Stomach (tissue), 9 donors: ENCODE data around the gene CLCN2. TPM values are rescaled to one million over a fixed set of nuclear protein-coding genes. Genes with fewer than 3 reads are reported as not detected.

ENCODE experiments used
- DNase-seq, 2 donors: peaks; one replicate each; pipeline versions ENCODE4 v3.0.0 to v3.0.0-alpha.2; 2013 to 2019
- H3K27ac ChIP-seq, 5 donors: fragments of 200-600 bp in 4 of 5; sonication (generic) in 4 of 5; one replicate each; pipeline ENCODE4 v1.5.1; 2013 to 2019; ENCODE audit warnings: mild to moderate bottlenecking in 1 of 5, moderate library complexity in 1 of 5
- H3K27me3 ChIP-seq, 3 donors: fragments of 200-600 bp; sonication (generic); one replicate each; pipeline ENCODE4 v1.5.1; 2017 to 2019; ENCODE audit warnings: mixed run types in 1 of 3
- H3K36me3 ChIP-seq, 4 donors: fragments of 200-600 bp; sonication (generic); 1 replicate in 3 of 4; 2 replicates in 1 of 4; pipeline ENCODE4 v1.5.1; 2016 to 2019
- H3K4me1 ChIP-seq, 4 donors: fragments of 200-600 bp; sonication (generic); one replicate each; pipeline ENCODE4 v1.5.1; 2016 to 2019
- H3K4me3 ChIP-seq, 4 donors: fragments of 200-600 bp; sonication (generic) in 3 of 4; one replicate each; pipeline ENCODE4 v1.5.1; 2016 to 2019; ENCODE audit warnings: mild to moderate bottlenecking in 1 of 4
- H3K9me3 ChIP-seq, 4 donors: fragments of 200-600 bp; sonication (generic); one replicate each; pipeline ENCODE4 v1.5.1; 2016 to 2019
- EP300 ChIP-seq: sonication (generic); formaldehyde crosslinking; IDR thresholded peaks from one replicate; pipeline ENCODE4 v1.6.1; 2017; ENCODE audit warnings: antibody characterized with exemption
- POLR2A ChIP-seq, 4 donors: fragments of 450-650 bp; IDR thresholded peaks; one replicate each; pipeline ENCODE4 v1.6.1; 2016; ENCODE audit warnings: antibody characterized with exemption in 4 of 4, control low read depth in 2 of 4, mild to moderate bottlenecking in 1 of 4, moderate library complexity in 1 of 4
- POLR2AphosphoS5 ChIP-seq, 3 donors: sonication (generic); formaldehyde crosslinking; IDR thresholded peaks; one replicate each; pipeline ENCODE4 v1.6.1; 2016; ENCODE audit warnings: antibody characterized with exemption in 3 of 3
- WGBS, 5 donors: extraction: QIAGEN DNeasy Blood & Tissue Kit in 3 of 5; methylation state at CpG; one replicate each; pipeline versions ENCODE4 v1.1.5 to v1.1.7; 2013 to 2018; 5-methylcytosine and 5-hydroxymethylcytosine counted together
- intact Hi-C: fragments of 100-400 bp; cut with DNase I; formaldehyde crosslinking; loops from one replicate; pipeline ENCODE4 v1.15.1; 2023; ENCODE audit warnings: low total_unique reads
- polyA plus RNA-seq, 3 donors: library from polyadenylated mRNA; stranded (reverse); fragments of 200-250 nt; gene quantifications; one replicate each; pipeline ENCODE4 v1.2.3, GENCODE V29; 2013
- total RNA-seq, 5 donors: library from RNA; depleted of rRNA; stranded (reverse); fragments of >200 nt; gene quantifications; one replicate each; pipeline versions ENCODE4 v1.1.0 to v1.2.3, GENCODE V29; 2014 to 2016
- TF ChIP-seq, protein P1 (sequence below), 7 experiments: fragments of 450-650 bp in 4 of 7; fragments of 200-600 bp in 3 of 7; sonication (generic) in 3 of 7; IDR thresholded peaks; one replicate each; pipeline ENCODE4 v1.5.1; 2016 to 2019; ENCODE audit warnings: antibody characterized with exemption in 7 of 7, control low read depth in 2 of 7, mild to moderate bottlenecking in 1 of 7
- donor health status: healthy with polysubstance abuse.
- donor health status: Bipolar disorder and iron deficiency.
- donor health status: healthy.

CLCN2 gene
- total and polyA plus RNA-seq, 8 donors: 2.1 to 34.5 (median 5.1) TPM

GRCh38 chr3:184358921-184359350, 2.5 kb downstream of the CLCN2 start:
- intact Hi-C loops: loop anchor here (10.0 kb wide), 1 partner anchor 54 kb away; no protein-coding TSS in a partner anchor
- H3K27me3 ChIP-seq: no peaks in the 10 kb centered on the region
- no peak overlapping the region for H3K27ac ChIP-seq
- no peaks in the 10 kb centered on the region for H3K9me3 ChIP-seq
- no peak overlapping the region for H3K4me3 ChIP-seq
- peaks cover 0 to 36% (median 22%) of the 10 kb centered on the region in 4 donors for H3K36me3 ChIP-seq
- no peak for DNase-seq
- TF ChIP-seq POLR2A (IDR thresholded peaks at IDR 0.05) (no peak), EP300 (no peak), POLR2AphosphoS5 (IDR thresholded peaks at IDR 0.05) (no peak)
- TF ChIP-seq, protein P1, sequence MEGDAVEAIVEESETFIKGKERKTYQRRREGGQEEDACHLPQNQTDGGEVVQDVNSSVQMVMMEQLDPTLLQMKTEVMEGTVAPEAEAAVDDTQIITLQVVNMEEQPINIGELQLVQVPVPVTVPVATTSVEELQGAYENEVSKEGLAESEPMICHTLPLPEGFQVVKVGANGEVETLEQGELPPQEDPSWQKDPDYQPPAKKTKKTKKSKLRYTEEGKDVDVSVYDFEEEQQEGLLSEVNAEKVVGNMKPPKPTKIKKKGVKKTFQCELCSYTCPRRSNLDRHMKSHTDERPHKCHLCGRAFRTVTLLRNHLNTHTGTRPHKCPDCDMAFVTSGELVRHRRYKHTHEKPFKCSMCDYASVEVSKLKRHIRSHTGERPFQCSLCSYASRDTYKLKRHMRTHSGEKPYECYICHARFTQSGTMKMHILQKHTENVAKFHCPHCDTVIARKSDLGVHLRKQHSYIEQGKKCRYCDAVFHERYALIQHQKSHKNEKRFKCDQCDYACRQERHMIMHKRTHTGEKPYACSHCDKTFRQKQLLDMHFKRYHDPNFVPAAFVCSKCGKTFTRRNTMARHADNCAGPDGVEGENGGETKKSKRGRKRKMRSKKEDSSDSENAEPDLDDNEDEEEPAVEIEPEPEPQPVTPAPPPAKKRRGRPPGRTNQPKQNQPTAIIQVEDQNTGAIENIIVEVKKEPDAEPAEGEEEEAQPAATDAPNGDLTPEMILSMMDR (IDR thresholded peaks at IDR 0.05): no peak
- H3K4me1 ChIP-seq: peaks cover 13 to 39% (median 21%) of the 10 kb centered on the region in 4 donors
- 67 to 87% (median 81%) methylated on average over 14 of the region's 14 CpGs for WGBS, 5 donors

DNA sequence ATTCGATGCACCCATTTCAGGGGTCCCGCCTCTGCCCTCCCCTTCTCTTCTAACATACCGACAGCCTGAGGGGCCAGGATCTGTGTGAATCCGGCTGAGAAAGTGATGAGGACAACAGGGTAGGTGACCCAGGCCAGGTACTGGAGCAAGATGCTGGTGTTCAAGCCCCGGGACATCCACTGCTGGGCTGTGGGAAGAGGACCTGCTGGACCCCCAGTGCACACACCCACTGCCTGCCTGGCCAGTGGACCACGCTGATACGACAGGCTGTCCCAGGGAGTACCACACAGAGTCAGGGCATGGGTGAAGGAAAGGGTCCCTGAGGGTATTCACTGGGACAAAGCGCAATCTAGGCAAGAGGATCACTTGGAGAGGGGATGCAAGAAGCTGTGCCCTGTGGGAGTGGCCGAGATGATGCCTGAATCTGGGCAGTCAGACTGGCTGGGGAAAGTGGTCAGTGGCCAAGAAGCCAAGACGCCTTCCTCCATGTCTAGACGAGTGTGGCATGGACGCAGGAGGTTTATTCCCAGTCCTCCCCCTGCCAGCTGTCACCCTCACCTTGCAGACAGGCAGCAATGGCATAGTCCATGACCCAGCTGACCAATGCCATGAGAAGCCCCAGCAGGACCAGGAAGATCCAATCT, 3.2 kb downstream of the CLCN2 start:
- WGBS, 5 donors: 93 to 97% (median 96%) methylated on average over 11 to 12 of the region's 12 CpGs
- intact Hi-C loops: loop anchor here (10.0 kb wide), 1 partner anchor 53 kb away; no protein-coding TSS in a partner anchor
- DNase-seq: no peak

GRCh38 chr3:184357248-184358123, 3.9 kb downstream of the CLCN2 start:
- H3K27ac ChIP-seq: no peak overlapping the region
- TF ChIP-seq POLR2A (IDR thresholded peaks at IDR 0.05): no peak
- TF ChIP-seq, protein P1 (IDR thresholded peaks at IDR 0.05): no peak
- no peak for TF ChIP-seq EP300
- no peak for TF ChIP-seq POLR2AphosphoS5 (IDR thresholded peaks at IDR 0.05)
- no peaks in the 10 kb centered on the region for H3K27me3 ChIP-seq
- peaks cover 0 to 44% (median 22%) of the 10 kb centered on the region in 4 donors for H3K36me3 ChIP-seq
- H3K4me3 ChIP-seq: no peak overlapping the region
- 91 to 94% (median 93%) methylated on average over 23 to 24 of the region's 24 CpGs for WGBS, 5 donors
- intact Hi-C loops: loop anchor here (10.0 kb wide), 1 partner anchor 53 kb away; no protein-coding TSS in a partner anchor
- H3K4me1 ChIP-seq: peaks cover 9 to 37% (median 16%) of the 10 kb centered on the region in 4 donors
- no peaks in the 10 kb centered on the region for H3K9me3 ChIP-seq
- DNase-seq: no peak

More for the DNA sequence above, 3.2 kb downstream of the CLCN2 start:
- Histone ChIP-seq H3K4me1 (peaks cover 9 to 34% (median 15%) of the 10 kb centered on the region in 4 donors), H3K27me3 (no peaks in the 10 kb centered on the region), H3K9me3 (no peaks in the 10 kb centered on the region), H3K36me3 (peaks cover 0 to 36% (median 22%) of the 10 kb centered on the region in 4 donors), H3K27ac (no peak overlapping the region), H3K4me3 (no peak overlapping the region)
- TF ChIP-seq POLR2A (IDR thresholded peaks at IDR 0.05): no peak
- no peak for TF ChIP-seq POLR2AphosphoS5 (IDR thresholded peaks at IDR 0.05)
- TF ChIP-seq EP300: no peak
- TF ChIP-seq, protein P1 (IDR thresholded peaks at IDR 0.05): no peak
